Tibial nerve (tissue), 4 donors: ENCODE data around the gene OCA2.

Experiments
- CTCF ChIP-seq, 5 experiments: fragments of 200-600 bp in 3 of 5; fragments of 450-650 bp in 2 of 5; sonication (generic) in 3 of 5; IDR thresholded peaks; one replicate each; pipeline ENCODE4 v1.5.1; 2016 to 2019; ENCODE audit warnings: antibody characterized with exemption in 5 of 5, mild to moderate bottlenecking in 3 of 5, moderate library complexity in 2 of 5
- EP300 ChIP-seq, 2 donors: sonication (generic); formaldehyde crosslinking; IDR thresholded peaks; one replicate each; pipeline ENCODE4 v1.6.1; 2017; ENCODE audit warnings: antibody characterized with exemption in 2 of 2, mild to moderate bottlenecking in 1 of 2
- POLR2A ChIP-seq, 2 donors: fragments of 450-650 bp; IDR thresholded peaks; one replicate each; pipeline ENCODE4 v1.6.1; 2017; ENCODE audit warnings: antibody characterized with exemption in 2 of 2, mild to moderate bottlenecking in 2 of 2, moderate library complexity in 2 of 2

- TF ChIP-seq CTCF (IDR thresholded peaks at IDR 0.05): no peak
- no peak for TF ChIP-seq POLR2A (IDR thresholded peaks at IDR 0.05)
- no peak for TF ChIP-seq EP300 (IDR thresholded peaks at IDR 0.05)
Measured at GRCh38 chr15:27864086-27864485, 235.0 kb downstream of the OCA2 start.
